ENCODE results near the gene PARN.
"Not testable (repeated sequence)": the region's sequence is repeated elsewhere in the genome, so short reads cannot be mapped to it uniquely, and the experiment has no call there.

PARN gene

GRCh38 chr16:14609716-14610115 is 20.3 kb downstream of the PARN start:
- H3K36me3 Mint-ChIP-seq: peaks cover 99% of the 10 kb centered on the region
- H3K27ac Mint-ChIP-seq: no peak overlapping the region
- ATAC-seq (no peak), DNase-seq (ENCODE audit: low spot score in 2 of 2) (no peak)
- no peaks in the 10 kb centered on the region for H3K9me3 Mint-ChIP-seq
- H3K4me3 Mint-ChIP-seq: no peak overlapping the region
- no peaks in the 10 kb centered on the region for H3K4me1 Mint-ChIP-seq

- no peak for DNase-seq (ENCODE audit: low spot score in 2 of 2)
- Mint-ChIP-seq H3K9me3 (no peaks in the 10 kb centered on the region), H3K27ac (no peak overlapping the region), H3K4me3 (no peak overlapping the region), H3K4me1 (no peaks in the 10 kb centered on the region), H3K36me3 (peaks cover 99% of the 10 kb centered on the region)
- ATAC-seq: no peak
These were observed 21.5 kb downstream of the PARN start for GRCh38 chr16:14608604-14609003.

- H3K27ac Mint-ChIP-seq: no peak overlapping the region
- DNase-seq (ENCODE audit: low spot score in 2 of 2): no peak
- no peak overlapping the region for H3K4me3 Mint-ChIP-seq
- peaks cover 99% of the 10 kb centered on the region for H3K36me3 Mint-ChIP-seq
- no peaks in the 10 kb centered on the region for H3K4me1 Mint-ChIP-seq
- ATAC-seq: no peak
- no peaks in the 10 kb centered on the region for H3K9me3 Mint-ChIP-seq
These were observed 21.9 kb downstream of the PARN start for GRCh38 chr16:14608111-14608566.

GRCh38 chr16:14606102-14606501 is 24.0 kb downstream of the PARN start:
- Mint-ChIP-seq H3K4me3 (no peak overlapping the region), H3K36me3 (peaks cover 100% of the 10 kb centered on the region), H3K9me3 (no peaks in the 10 kb centered on the region), H3K4me1 (no peaks in the 10 kb centered on the region), H3K27ac (no peak overlapping the region)
- no peak for ATAC-seq
- no peak for DNase-seq (ENCODE audit: low spot score in 2 of 2)

- Mint-ChIP-seq H3K4me1 (no peaks in the 10 kb centered on the region), H3K9me3 (no peaks in the 10 kb centered on the region), H3K27ac (peak overlapping the region; percentile 15), H3K4me3 (no peak overlapping the region), H3K36me3 (peaks cover 100% of the 10 kb centered on the region)
- ATAC-seq (no peak), DNase-seq (ENCODE audit: low spot score in 2 of 2) (no peak)
These were observed 27.6 kb downstream of the PARN start for GRCh38 chr16:14602443-14602963.

- ATAC-seq: no peak
- Mint-ChIP-seq H3K9me3 (no peaks in the 10 kb centered on the region), H3K36me3 (peaks cover 99% of the 10 kb centered on the region), H3K4me1 (no peaks in the 10 kb centered on the region), H3K4me3 (no peak overlapping the region), H3K27ac (no peak overlapping the region)
- no peak for DNase-seq (ENCODE audit: low spot score in 2 of 2)
These were observed 29.9 kb downstream of the PARN start for GRCh38 chr16:14600164-14600563.

GRCh38 chr16:14586637-14587305 is 43.3 kb downstream of the PARN start:
- H3K9me3 Mint-ChIP-seq: no peaks in the 10 kb centered on the region
- H3K36me3 Mint-ChIP-seq: peaks cover 86% of the 10 kb centered on the region
- H3K27ac Mint-ChIP-seq: peak overlapping the region; percentile 13
- H3K4me3 Mint-ChIP-seq: no peak overlapping the region
- peaks cover 6% of the 10 kb centered on the region for H3K4me1 Mint-ChIP-seq
- DNase-seq (ENCODE audit: low spot score in 2 of 2) (no peak), ATAC-seq (no peak)

- Mint-ChIP-seq H3K36me3 (peaks cover 86% of the 10 kb centered on the region), H3K9me3 (no peaks in the 10 kb centered on the region), H3K27ac (no peak overlapping the region), H3K4me1 (peaks cover 6% of the 10 kb centered on the region), H3K4me3 (no peak overlapping the region)
- no peak for DNase-seq (ENCODE audit: low spot score in 2 of 2)
- ATAC-seq: no peak
These were observed 44.8 kb downstream of the PARN start for GRCh38 chr16:14585287-14585686.

- H3K4me1 Mint-ChIP-seq; H3K9me3 Mint-ChIP-seq; ATAC-seq; DNase-seq (ENCODE audit: low spot score in 2 of 2); H3K4me3 Mint-ChIP-seq: not testable (repeated sequence)
- H3K36me3 Mint-ChIP-seq: peaks cover 97% of the 10 kb centered on the region
- H3K27ac Mint-ChIP-seq: peak overlapping the region; percentile 40
These were observed 49.1 kb downstream of the PARN start for GRCh38 chr16:14580926-14581325.

- ATAC-seq (no peak), DNase-seq (ENCODE audit: low spot score in 2 of 2) (no peak)
- H3K9me3 Mint-ChIP-seq: no peaks in the 10 kb centered on the region
- peaks cover 99% of the 10 kb centered on the region for H3K36me3 Mint-ChIP-seq
- H3K27ac Mint-ChIP-seq: no peak overlapping the region
- H3K4me1 Mint-ChIP-seq: no peaks in the 10 kb centered on the region
- no peak overlapping the region for H3K4me3 Mint-ChIP-seq
These were observed 50.8 kb downstream of the PARN start for GRCh38 chr16:14579266-14579665.

GRCh38 chr16:14576532-14576931 is 53.5 kb downstream of the PARN start:
- Mint-ChIP-seq H3K4me3 (no peak overlapping the region), H3K9me3 (no peaks in the 10 kb centered on the region), H3K36me3 (peaks cover 82% of the 10 kb centered on the region), H3K4me1 (no peaks in the 10 kb centered on the region), H3K27ac (no peak overlapping the region)
- no peak for DNase-seq (ENCODE audit: low spot score in 2 of 2)
- no peak for ATAC-seq

GRCh38 chr16:14576069-14576468 is 54.0 kb downstream of the PARN start:
- Mint-ChIP-seq H3K4me3 (no peak overlapping the region), H3K9me3 (no peaks in the 10 kb centered on the region), H3K4me1 (no peaks in the 10 kb centered on the region), H3K36me3 (peaks cover 79% of the 10 kb centered on the region), H3K27ac (no peak overlapping the region)
- ATAC-seq (no peak), DNase-seq (ENCODE audit: low spot score in 2 of 2) (no peak)

GRCh38 chr16:14574698-14575415 is 55.2 kb downstream of the PARN start:
- H3K9me3 Mint-ChIP-seq; DNase-seq (ENCODE audit: low spot score in 2 of 2); H3K4me3 Mint-ChIP-seq; H3K27ac Mint-ChIP-seq; H3K4me1 Mint-ChIP-seq; ATAC-seq: not testable (repeated sequence)
- H3K36me3 Mint-ChIP-seq: peaks cover 77% of the 10 kb centered on the region

- H3K27ac Mint-ChIP-seq: peak overlapping the region; percentile 50
- no peaks in the 10 kb centered on the region for H3K9me3 Mint-ChIP-seq
- no peak for DNase-seq (ENCODE audit: low spot score in 2 of 2)
- H3K4me3 Mint-ChIP-seq: no peak overlapping the region
- peaks cover 71% of the 10 kb centered on the region for H3K36me3 Mint-ChIP-seq
- no peaks in the 10 kb centered on the region for H3K4me1 Mint-ChIP-seq
- ATAC-seq: no peak
These were observed 57.5 kb downstream of the PARN start for GRCh38 chr16:14572535-14572934.

GRCh38 chr16:14569213-14569612 is 60.8 kb downstream of the PARN start:
- Mint-ChIP-seq H3K27ac (no peak overlapping the region), H3K36me3 (peaks cover 39% of the 10 kb centered on the region), H3K4me3 (no peak overlapping the region), H3K4me1 (peaks cover 13% of the 10 kb centered on the region), H3K9me3 (no peaks in the 10 kb centered on the region)
- no peak for DNase-seq (ENCODE audit: low spot score in 2 of 2)
- no peak for ATAC-seq

GRCh38 chr16:14566599-14566998 is 63.5 kb downstream of the PARN start:
- peaks cover 29% of the 10 kb centered on the region for H3K36me3 Mint-ChIP-seq
- H3K9me3 Mint-ChIP-seq: no peaks in the 10 kb centered on the region
- no peak for DNase-seq (ENCODE audit: low spot score in 2 of 2)
- no peak overlapping the region for H3K27ac Mint-ChIP-seq
- peaks cover 19% of the 10 kb centered on the region for H3K4me1 Mint-ChIP-seq
- ATAC-seq: no peak
- no peak overlapping the region for H3K4me3 Mint-ChIP-seq
